HPDE6-E6E7 (cell line): ENCODE data around the gene HAUS8.
"Not testable (repeated sequence)": the region's sequence is repeated elsewhere in the genome, so short reads cannot be mapped to it uniquely, and the experiment has no call there.

ENCODE experiments used
- DNase-seq: peaks from one replicate; pipeline ENCODE4 v3.0.0; 2011; ENCODE audit warnings: missing footprints; ENCODE audit errors: extremely low spot score

Gene HAUS8

DNA sequence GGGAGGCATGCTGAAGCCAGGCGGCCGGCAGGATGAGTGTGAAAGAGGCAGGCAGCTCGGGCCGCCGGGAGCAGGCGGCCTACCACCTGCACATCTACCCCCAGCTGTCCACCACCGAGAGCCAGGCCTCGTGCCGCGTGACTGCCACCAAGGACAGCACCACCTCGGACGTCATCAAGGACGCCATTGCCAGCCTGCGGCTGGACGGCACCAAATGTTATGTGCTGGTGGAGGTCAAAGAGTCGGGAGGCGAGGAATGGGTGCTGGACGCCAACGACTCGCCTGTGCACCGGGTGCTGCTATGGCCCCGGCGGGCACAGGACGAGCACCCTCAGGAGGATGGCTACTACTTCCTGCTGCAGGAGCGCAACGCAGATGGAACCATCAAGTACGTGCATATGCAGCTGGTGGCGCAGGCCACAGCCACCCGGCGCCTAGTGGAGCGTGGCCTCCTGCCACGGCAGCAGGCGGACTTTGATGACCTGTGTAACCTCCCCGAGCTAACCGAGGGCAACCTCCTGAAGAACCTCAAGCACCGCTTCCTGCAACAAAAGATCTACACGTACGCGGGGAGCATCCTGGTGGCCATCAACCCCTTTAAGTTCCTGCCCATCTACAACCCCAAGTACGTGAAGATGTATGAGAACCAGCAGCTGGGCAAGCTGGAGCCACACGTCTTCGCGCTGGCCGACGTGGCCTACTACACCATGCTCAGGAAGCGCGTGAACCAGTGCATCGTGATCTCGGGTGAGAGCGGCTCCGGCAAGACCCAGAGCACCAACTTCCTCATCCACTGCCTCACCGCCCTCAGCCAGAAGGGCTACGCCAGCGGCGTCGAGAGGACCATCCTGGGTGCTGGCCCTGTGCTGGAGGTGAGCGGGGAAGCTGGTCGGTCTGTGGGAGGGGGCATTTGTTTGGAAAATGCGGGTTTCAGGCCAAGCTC lies 26.7 kb upstream of the HAUS8 start:
- no peak for DNase-seq

DNA sequence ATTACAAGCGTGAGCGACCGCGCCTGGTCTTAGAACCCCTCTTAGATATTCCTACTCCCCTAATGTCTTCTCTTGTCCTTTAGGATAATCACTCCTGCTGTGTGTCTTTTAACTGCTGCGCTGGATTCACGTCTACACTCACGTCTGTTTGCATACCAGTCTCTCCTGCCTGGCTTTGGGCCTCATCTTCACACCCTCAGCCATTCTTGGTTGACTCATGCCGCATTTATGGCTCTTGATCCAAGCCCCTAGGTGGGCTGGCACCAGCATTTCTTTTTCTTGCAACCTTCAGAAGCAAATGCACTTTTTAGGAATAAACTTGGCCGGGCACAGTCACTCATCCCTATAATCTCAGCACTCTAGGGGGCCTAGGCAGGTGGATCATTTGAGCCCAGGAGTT lies 23.1 kb upstream of the HAUS8 start:
- no peak for DNase-seq

DNA sequence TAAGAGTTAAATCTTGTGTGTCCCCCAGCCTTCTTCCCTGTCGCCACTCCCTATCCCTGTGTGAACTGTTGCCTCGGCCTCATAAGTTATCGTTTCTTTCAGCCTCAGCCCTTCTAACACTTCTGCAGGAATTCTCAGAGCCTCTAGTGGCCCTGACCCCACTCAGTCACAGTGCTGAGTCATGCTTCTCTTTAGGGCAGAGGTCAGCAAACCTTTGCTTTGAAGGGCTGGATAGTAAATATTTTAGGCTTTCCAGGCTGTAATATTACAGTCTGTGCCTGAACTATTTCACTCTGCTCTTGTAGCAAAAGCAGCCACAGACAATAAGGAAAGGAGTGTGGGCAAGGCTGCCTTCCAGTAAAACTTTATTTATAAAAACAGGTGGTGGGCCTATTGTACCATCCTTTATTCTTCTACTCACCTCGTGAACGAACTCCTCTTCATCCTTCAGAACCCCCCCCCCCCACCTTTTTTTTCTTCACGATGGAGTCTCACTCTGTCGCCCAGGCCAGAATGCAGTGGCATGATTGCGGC lies 22.4 kb upstream of the HAUS8 start:
- no peak for DNase-seq

DNA sequence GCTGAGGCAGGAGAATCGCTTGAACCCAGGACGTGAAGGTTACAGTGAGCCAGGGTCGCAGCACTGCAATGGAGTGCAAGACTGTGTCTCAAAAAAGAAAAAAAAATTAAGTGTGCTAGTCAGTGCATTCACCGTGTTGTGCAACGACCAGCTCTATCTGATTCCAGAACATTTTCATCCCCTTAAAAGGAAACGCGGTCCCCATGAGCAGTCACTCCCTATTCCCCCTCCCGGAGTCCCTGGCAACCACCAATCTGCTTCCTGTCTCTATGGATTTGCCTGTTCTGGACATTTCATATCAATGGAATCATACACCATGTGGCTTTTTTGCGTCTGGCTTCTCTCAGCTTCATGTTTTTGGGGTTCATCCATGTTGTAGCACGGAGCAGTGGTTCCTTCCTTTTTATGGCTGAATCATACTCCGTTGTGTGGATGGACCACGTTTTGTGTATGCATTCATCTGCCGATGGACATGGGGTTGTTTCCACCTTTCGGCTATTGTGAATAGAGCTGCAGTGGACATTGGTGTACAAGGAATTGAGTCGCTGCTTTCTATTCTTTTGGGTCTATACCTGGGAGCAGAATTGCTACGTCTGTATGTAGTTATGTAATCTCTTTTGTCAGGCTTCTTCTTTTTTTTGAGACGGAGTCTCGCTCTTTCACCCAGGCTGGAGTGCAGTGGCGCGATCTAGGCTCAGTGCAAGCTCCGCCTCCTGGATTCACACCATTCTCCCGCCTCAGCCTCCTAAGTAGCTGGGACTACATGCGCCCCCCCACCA lies 20.1 kb upstream of the HAUS8 start:
- no peak for DNase-seq

DNA sequence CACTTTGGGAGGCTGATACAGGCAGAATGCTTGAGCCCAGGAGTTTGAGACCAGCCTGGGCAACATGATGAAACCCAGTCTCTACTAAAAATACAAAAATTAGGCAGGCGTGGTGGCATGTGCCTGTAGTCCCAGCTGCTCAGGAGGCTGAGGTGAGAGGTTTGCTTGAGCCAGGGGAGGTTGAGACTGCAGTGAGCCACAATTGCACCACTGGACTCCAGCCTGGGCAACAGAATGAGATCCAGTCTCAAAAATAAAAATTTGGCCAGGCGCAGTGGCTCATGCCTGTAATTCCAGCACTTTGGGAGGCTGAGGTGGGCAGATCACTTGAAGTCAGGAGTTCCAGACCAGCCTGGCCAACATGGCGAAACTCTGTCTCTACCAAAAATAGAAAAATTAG lies 19.4 kb upstream of the HAUS8 start:
- DNase-seq: not testable (repeated sequence)

DNA sequence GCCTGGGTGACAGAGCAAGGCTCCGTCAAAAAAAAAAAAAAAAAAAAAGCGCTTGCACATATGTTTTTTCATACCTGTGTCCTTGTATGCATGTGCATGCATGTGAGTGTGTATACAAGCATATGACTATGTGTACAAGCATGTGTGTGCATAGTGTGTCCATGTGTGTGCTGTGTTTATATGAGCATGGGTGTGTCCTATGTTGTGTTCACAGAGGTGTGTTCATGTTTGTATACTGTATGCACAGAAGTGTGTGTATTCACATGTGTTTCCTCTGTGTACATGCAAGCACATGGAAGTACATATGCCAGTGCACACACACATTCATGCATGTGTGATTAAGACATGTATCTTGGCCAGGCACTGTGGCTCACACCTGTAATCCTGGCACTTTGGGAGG lies 17.4 kb upstream of the HAUS8 start:
- no peak for DNase-seq

DNA sequence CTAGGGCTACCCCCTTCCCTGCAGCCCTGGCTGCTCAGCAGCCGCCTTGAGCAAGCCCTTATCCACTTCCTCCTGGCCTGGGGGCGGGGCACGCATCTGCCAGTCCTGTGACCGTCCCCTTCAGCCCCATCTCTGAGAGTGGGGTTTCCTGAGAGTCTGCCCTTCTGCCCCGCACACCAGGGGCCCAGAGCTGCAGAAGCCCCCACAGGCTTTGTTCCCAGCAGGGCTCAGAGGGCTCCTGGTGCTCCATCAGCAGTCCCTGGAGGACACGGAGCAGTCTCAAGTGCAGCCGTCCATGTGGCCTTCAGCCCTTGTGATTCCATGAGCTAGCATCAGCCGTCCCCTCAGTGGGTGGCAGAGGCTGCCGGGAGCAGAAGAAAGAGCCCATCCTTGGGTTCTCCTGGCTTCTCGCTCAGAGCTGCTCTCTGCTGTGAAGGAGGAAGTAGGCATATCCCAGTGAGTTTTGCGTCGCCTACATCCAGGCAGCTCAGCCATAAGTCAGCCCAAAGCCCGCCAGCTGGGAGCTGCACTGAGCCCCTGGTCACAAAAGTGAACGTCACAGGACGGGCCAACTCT lies 16.6 kb upstream of the HAUS8 start:
- no peak for DNase-seq

DNA sequence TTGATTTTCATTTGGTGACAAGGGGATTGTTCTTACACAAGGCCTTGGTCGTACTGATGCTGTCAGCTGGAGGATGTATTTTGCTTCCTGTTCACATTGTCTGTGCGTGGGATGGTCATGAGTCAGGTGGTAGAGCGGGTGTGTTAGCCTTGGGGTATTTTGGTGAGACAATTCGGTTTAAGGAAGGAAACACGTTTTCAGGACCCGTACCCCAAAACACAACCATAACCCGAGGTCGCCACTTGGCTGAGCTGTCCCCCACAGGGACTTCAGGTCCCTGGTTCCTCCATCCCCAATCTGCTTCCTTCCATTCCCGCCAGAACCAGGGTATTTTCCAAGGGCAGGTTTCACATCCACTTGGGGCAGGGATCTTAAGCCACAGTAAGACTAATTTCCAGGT lies 15.3 kb upstream of the HAUS8 start:
- no peak for DNase-seq

GRCh38 chr19:17088552-17088951 lies 13.3 kb upstream of the HAUS8 start:
- DNase-seq: no peak

- DNase-seq: no peak
Measured at GRCh38 chr19:17086834-17087233, 11.6 kb upstream of the HAUS8 start.

DNA sequence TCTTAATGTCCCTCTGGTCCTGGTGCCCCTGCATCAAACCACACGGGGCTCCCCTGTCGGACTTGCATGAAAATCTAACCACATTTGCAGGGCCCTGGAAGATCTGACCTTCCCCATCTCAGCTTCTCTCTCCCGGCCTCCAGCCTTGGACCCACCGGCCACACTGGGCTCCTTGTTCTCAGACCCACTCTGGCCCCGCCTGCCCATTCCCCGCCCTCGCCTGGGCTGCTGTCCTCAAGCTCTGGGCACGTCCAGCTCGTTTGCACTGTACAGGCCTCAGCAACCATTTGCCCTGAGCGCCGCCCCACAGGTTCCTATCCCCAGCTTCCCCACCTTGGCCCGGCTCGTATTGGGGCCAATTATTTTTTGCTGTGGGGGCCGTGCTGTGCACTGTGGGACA lies 10.9 kb upstream of the HAUS8 start:
- no peak for DNase-seq

GRCh38 chr19:17081672-17082630 lies 6.7 kb upstream of the HAUS8 start:
- no peak for DNase-seq

DNA sequence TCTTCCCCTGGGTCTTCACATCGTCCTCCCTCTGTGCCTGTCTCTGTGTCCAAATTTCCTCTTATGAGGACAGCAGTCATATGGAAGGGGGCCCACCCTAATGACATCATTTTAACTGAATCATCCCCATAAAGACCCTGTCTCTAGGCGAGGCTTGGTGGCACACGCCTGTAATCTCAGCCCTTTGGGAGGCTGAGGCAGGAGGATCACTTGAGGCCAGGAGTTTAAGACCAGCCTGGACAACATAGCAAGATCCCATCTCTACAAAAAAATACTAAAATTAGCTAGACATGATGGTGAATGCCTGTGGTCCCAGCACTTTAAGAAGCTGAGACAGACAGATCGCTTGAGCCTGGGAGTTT lies 5.2 kb upstream of the HAUS8 start:
- no peak for DNase-seq

GRCh38 chr19:17079710-17080439 lies 4.6 kb upstream of the HAUS8 start:
- peak; percentile 98 for DNase-seq

- no peak for DNase-seq
Measured at GRCh38 chr19:17078920-17079709, 3.9 kb upstream of the HAUS8 start.

GRCh38 chr19:17078036-17078919 lies 3.0 kb upstream of the HAUS8 start:
- DNase-seq: no peak

GRCh38 chr19:17077447-17078028 lies 2.3 kb upstream of the HAUS8 start:
- no peak for DNase-seq

GRCh38 chr19:17076543-17076991 lies 1.3 kb upstream of the HAUS8 start:
- no peak for DNase-seq
